ENCODE data around the gene GUK1. TPM values are rescaled to one million over a fixed set of nuclear protein-coding genes. Genes with fewer than 3 reads are reported as not detected.

Gene GUK1
- total and polyA plus RNA-seq, 2 of the 4 experiments (the other 2 are of a cell fraction) = 465 to 548 TPM

DNA sequence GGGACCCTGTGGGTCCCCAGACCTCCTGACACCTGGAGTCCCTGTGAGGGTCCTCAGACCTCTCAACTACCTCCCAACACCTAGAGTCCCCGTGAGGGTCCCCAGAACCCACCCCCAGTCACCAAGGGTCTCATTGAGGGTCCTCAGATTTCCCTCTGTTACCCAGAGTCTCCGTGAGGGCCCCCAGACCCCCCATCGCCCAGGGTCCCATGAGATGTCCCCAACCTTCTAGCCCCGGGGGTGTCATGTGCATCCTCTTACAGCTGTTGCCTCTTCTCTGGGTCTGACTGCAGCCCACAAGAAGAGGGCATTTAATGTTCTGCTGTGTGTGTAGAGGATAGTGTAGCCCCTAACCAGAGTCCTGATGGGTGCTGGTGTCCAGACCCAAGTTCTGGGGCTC, 7.7 kb downstream of the GUK1 start:
- Histone ChIP-seq H3K4me3 (ENCODE audit: insufficient read depth, low read depth, low read length) (no peak overlapping the region), H3K4me2 (ENCODE audit: low read depth, low read length) (no peak overlapping the region), H4K8ac (ENCODE audit: low read depth in 2 of 2, low read length in 2 of 2) (no peak overlapping the region), H2AK9ac (replicated peaks; ENCODE audit: low read depth, low read length, poor library complexity) (no peak overlapping the region), H3K56ac (ENCODE audit: extremely low read depth, insufficient read depth, low read length) (no peak overlapping the region), H3K9me3 (ENCODE audit: control insufficient read depth, insufficient read depth, low read length) (no peaks in the 10 kb centered on the region), H4K91ac (ENCODE audit: insufficient read depth, low read depth, low read length) (no peak overlapping the region), H2BK120ac (ENCODE audit: low read depth, low read length) (no peak overlapping the region), H3K36me3 (ENCODE audit: control insufficient read depth, insufficient read depth, low read length) (peaks cover 10% of the 10 kb centered on the region), H2BK20ac (ENCODE audit: low read depth, low read length) (no peak overlapping the region), H3K4ac (ENCODE audit: low read depth, low read length) (no peak overlapping the region), H3K27ac (ENCODE audit: insufficient read depth, low read length) (no peak overlapping the region), H4K20me1 (ENCODE audit: insufficient read depth, low read length) (peaks cover 51% of the 10 kb centered on the region), H2BK5ac (ENCODE audit: low read depth, low read length, poor library complexity, severe bottlenecking) (no peak overlapping the region), H2BK15ac (ENCODE audit: low read depth, low read length) (no peak overlapping the region), H3K18ac (ENCODE audit: low read depth, low read length) (no peak overlapping the region), H3K9me1 (ENCODE audit: insufficient read depth, low read length) (peaks cover 17% of the 10 kb centered on the region), H3K27me3 (ENCODE audit: control insufficient read depth, insufficient read depth, low read length) (no peaks in the 10 kb centered on the region), H2AK5ac (ENCODE audit: low read depth, low read length) (no peak overlapping the region), H3K9ac (ENCODE audit: low read depth, low read length) (no peak overlapping the region), H2AFZ (replicated peaks; ENCODE audit: low read length, poor library complexity) (no peak overlapping the region), H3K23ac (ENCODE audit: low read depth, low read length) (no peak overlapping the region), H3K4me1 (ENCODE audit: control insufficient read depth, insufficient read depth, low read length) (peaks cover 27% of the 10 kb centered on the region), H4K5ac (ENCODE audit: low read depth, low read length) (no peak overlapping the region), H3K14ac (replicated peaks; ENCODE audit: low read depth, low read length) (no peak overlapping the region), H3K79me1 (ENCODE audit: low read depth in 1 of 2, low read length in 2 of 2) (peaks cover 9 to 71% of the 10 kb centered on the region in 2 experiments)
- POLR2A ChIA-PET (ENCODE audit: unreplicated experiment) = no interaction called here
- ATAC-seq (ENCODE audit: low read depth) (no peak), DNase-seq (no peak)
- 100% methylated on average over 1 of the region's 4 CpGs; no CpG with 5 or more reads in 1 of the 2 experiments for WGBS, 2 experiments (ENCODE audit: extremely low coverage in 2 of 2, insufficient read length in 1 of 2)
- intact Hi-C loops (cut with micrococcal nuclease) (no loop called here), in situ Hi-C loops (cut with MboI; ENCODE audit: low sequenced_read_pairs) (no loop called here), dilution Hi-C loops (cut with HindIII; ENCODE audit: low sequenced_read_pairs, unreplicated experiment) (no loop called here)
- TF ChIP-seq NFE2L2 (IDR thresholded peaks at IDR 0.05; ENCODE audit: low read depth, low read length) (no peak), CHD1 (IDR thresholded peaks at IDR 0.05; ENCODE audit: low read depth, low read length) (no peak), RCOR1 (IDR thresholded peaks at IDR 0.05; ENCODE audit: insufficient replicate concordance, low read length) (no peak), BHLHE40 (IDR thresholded peaks at IDR 0.05; ENCODE audit: low read depth, low read length) (no peak), FOS (IDR thresholded peaks at IDR 0.05; ENCODE audit: low read depth, low read length) (no peak), RAD21 (IDR thresholded peaks at IDR 0.05; ENCODE audit: low read length) (no peak), CEBPB (IDR thresholded peaks at IDR 0.05; ENCODE audit: low read depth, low read length) (no peak), MAFK (IDR thresholded peaks at IDR 0.05; ENCODE audit: low read depth, low read length) (no peak)
- TF ChIP-seq, protein P1, sequence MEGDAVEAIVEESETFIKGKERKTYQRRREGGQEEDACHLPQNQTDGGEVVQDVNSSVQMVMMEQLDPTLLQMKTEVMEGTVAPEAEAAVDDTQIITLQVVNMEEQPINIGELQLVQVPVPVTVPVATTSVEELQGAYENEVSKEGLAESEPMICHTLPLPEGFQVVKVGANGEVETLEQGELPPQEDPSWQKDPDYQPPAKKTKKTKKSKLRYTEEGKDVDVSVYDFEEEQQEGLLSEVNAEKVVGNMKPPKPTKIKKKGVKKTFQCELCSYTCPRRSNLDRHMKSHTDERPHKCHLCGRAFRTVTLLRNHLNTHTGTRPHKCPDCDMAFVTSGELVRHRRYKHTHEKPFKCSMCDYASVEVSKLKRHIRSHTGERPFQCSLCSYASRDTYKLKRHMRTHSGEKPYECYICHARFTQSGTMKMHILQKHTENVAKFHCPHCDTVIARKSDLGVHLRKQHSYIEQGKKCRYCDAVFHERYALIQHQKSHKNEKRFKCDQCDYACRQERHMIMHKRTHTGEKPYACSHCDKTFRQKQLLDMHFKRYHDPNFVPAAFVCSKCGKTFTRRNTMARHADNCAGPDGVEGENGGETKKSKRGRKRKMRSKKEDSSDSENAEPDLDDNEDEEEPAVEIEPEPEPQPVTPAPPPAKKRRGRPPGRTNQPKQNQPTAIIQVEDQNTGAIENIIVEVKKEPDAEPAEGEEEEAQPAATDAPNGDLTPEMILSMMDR (conservative IDR thresholded peaks at IDR 0.05; ENCODE audit: low read depth, low read length) = no peak
- BruUV-seq (replicated peaks) = no TSS peak
- CTCF ChIA-PET = no interaction called here
